Caco-2 (cell line): ENCODE data around the gene SLC4A5. TPM values are rescaled to one million over a fixed set of nuclear protein-coding genes. Genes with fewer than 3 reads are reported as not detected.

Experiments
- BruUV-seq: library from RNA; stranded (reverse); fragments of 400-500 nt; replicated peaks from 2 replicates; lab custom pipeline; 2021; lab: Mats Ljungman, UMichigan
- CTCF ChIA-PET: fragments of 300-600 bp; sonication (Branson Sonifier 250); formaldehyde crosslinking; loops from one replicate; lab custom pipeline; 2022; ENCODE audit warnings: antibody characterized with exemption; lab: Charles Lee
- POLR2A ChIA-PET: fragments of 300-600 bp; sonication (Branson Sonifier 250); formaldehyde crosslinking; loops from one replicate; lab custom pipeline; 2022; ENCODE audit warnings: antibody characterized with exemption; lab: Charles Lee
- DNase-seq, 2 experiments: peaks; one replicate each; pipeline versions ENCODE4 v3.0.0 to v3.0.0-alpha.2; 2020 to 2022
- H3K27me3 ChIP-seq: replicated peaks from 2 replicates; pipeline ENCODE4 v1.6.0; 2011; ENCODE audit warnings: low read length; ENCODE audit not compliant: control insufficient read depth, insufficient read depth
- H3K36me3 ChIP-seq: 2 replicates; pipeline ENCODE4 v1.5.1; 2011; ENCODE audit warnings: low read length; ENCODE audit not compliant: control insufficient read depth, insufficient read depth
- H3K4me1 ChIP-seq: fragments of 250-450 bp; sonication (Bioruptor Pico); 2 replicates; pipeline ENCODE4 v1.5.1; 2020; ENCODE audit warnings: mild to moderate bottlenecking
- H3K4me3 ChIP-seq: 2 replicates; pipeline ENCODE4 v1.5.1; 2011; ENCODE audit warnings: low read depth, mild to moderate bottlenecking, control low read depth, low read length
- H3K9me3 ChIP-seq: fragments of 250-450 bp; sonication (Bioruptor Pico); 2 replicates; pipeline ENCODE4 v1.5.1; 2020; ENCODE audit warnings: mild to moderate bottlenecking, moderate library complexity
- H3K27ac Mint-ChIP-seq: one replicate; pipeline ENCODE4 v1.8.0; 2022; ENCODE audit warnings: mixed read lengths; ENCODE audit not compliant: unreplicated experiment
- H3K27me3 Mint-ChIP-seq: one replicate; pipeline ENCODE4 v1.8.0; 2022; ENCODE audit warnings: mixed read lengths; ENCODE audit not compliant: insufficient read depth, unreplicated experiment
- H3K36me3 Mint-ChIP-seq: one replicate; pipeline ENCODE4 v1.8.0; 2022; ENCODE audit warnings: mild to moderate bottlenecking, mixed read lengths; ENCODE audit not compliant: insufficient read depth, unreplicated experiment
- H3K4me1 Mint-ChIP-seq: one replicate; pipeline ENCODE4 v1.8.0; 2022; ENCODE audit warnings: low read depth, mixed read lengths; ENCODE audit not compliant: unreplicated experiment
- H3K4me3 Mint-ChIP-seq: one replicate; pipeline ENCODE4 v1.8.0; 2022; ENCODE audit warnings: mild to moderate bottlenecking, moderate library complexity, mixed read lengths; ENCODE audit not compliant: unreplicated experiment
- H3K9me3 Mint-ChIP-seq: one replicate; pipeline ENCODE4 v1.8.0; 2022; ENCODE audit warnings: mixed read lengths; ENCODE audit not compliant: unreplicated experiment
- intact Hi-C: fragments of 100-400 bp; cut with micrococcal nuclease; formaldehyde crosslinking; loops from one replicate; pipeline ENCODE4 v1.10.0; 2022; ENCODE audit not compliant: unreplicated experiment
- total RNA-seq: library from RNA; stranded (reverse); gene quantifications from 2 replicates; pipeline ENCODE4 v1.2.3, GENCODE V29; 2022
- TF ChIP-seq, protein P1 (sequence below), 2 experiments: fragments of 200-600 bp in 1 of 2; IDR thresholded peaks; 1 replicate in 1 of 2; 2 replicates in 1 of 2; pipeline versions ENCODE4 v1.5.1 to v1.8.0; 2011 to 2022; ENCODE audit warnings: antibody characterized with exemption in 1 of 2, control low read depth in 1 of 2, inconsistent platforms in 1 of 2, low read depth in 1 of 2, low read length in 1 of 2, mild to moderate bottlenecking in 1 of 2, moderate library complexity in 1 of 2; ENCODE audit not compliant: insufficient read depth in 1 of 2, severe bottlenecking in 1 of 2, unreplicated experiment in 1 of 2

The SLC4A5 gene
- total RNA-seq, 1 experiment from 2014 or later = 2.2 TPM

DNA sequence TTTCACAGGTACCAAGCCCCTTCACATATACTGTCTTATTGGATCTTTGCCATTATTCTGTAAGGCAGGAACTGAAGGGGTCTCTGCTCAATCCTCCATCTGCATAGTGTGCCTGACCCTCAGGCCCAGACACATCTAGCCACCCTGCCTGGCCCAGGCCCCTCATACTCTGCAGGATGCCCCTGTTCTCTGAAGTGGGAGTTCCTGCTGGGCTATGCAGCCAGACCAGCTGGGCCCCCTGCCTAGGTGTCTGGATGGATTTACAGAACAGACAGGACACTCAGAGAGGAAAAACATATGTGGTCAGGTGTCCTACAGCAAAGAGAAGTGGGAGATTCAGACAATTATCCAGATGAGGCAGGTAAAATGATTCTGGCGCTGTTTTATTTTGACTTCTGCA, 42.0 kb downstream of the SLC4A5 start:
- H3K9me3 Mint-ChIP-seq = peaks cover 9% of the 10 kb centered on the region
- H3K4me3 Mint-ChIP-seq = no peak overlapping the region
- DNase-seq = no peak
- no peaks in the 10 kb centered on the region for H3K27me3 ChIP-seq
- intact Hi-C loops = no loop called here
- H3K36me3 Mint-ChIP-seq = no peaks in the 10 kb centered on the region
- no peaks in the 10 kb centered on the region for H3K27me3 Mint-ChIP-seq
- no peaks in the 10 kb centered on the region for H3K4me1 ChIP-seq
- H3K9me3 ChIP-seq = peaks cover 7% of the 10 kb centered on the region
- POLR2A ChIA-PET = no interaction called here
- H3K36me3 ChIP-seq = no peaks in the 10 kb centered on the region
- CTCF ChIA-PET = no interaction called here
- H3K4me3 ChIP-seq = no peak overlapping the region
- BruUV-seq = no TSS peak
- H3K4me1 Mint-ChIP-seq = no peaks in the 10 kb centered on the region
- TF ChIP-seq, protein P1, sequence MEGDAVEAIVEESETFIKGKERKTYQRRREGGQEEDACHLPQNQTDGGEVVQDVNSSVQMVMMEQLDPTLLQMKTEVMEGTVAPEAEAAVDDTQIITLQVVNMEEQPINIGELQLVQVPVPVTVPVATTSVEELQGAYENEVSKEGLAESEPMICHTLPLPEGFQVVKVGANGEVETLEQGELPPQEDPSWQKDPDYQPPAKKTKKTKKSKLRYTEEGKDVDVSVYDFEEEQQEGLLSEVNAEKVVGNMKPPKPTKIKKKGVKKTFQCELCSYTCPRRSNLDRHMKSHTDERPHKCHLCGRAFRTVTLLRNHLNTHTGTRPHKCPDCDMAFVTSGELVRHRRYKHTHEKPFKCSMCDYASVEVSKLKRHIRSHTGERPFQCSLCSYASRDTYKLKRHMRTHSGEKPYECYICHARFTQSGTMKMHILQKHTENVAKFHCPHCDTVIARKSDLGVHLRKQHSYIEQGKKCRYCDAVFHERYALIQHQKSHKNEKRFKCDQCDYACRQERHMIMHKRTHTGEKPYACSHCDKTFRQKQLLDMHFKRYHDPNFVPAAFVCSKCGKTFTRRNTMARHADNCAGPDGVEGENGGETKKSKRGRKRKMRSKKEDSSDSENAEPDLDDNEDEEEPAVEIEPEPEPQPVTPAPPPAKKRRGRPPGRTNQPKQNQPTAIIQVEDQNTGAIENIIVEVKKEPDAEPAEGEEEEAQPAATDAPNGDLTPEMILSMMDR (IDR thresholded peaks at IDR 0.05; ENCODE audit: insufficient read depth in 1 of 2, low read depth in 1 of 2, low read length in 1 of 2, severe bottlenecking in 1 of 2, unreplicated experiment in 1 of 2) = no peak
- H3K27ac Mint-ChIP-seq = no peak overlapping the region

DNA sequence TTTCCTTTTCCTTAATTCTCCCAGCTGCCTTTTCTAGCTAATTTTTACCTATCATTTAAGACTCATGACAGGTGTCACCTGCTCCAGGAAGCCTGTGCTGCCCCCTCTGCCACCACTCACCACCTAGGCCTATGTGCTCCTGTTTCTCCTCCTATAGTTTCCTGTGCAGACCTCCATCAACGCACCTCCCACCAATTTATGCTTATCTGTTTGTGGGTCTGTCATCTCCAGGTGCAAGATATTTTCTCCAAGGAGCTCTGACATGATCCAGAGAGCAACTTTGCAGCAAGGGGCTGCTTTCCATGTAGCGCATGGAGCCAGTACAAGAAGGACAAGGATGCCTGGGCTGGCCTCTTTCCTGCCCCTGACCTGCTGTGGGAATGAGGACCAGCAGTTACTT, 42.7 kb downstream of the SLC4A5 start:
- Mint-ChIP-seq H3K4me1 (no peaks in the 10 kb centered on the region), H3K4me3 (no peak overlapping the region)
- CTCF ChIA-PET = no interaction called here

DNA sequence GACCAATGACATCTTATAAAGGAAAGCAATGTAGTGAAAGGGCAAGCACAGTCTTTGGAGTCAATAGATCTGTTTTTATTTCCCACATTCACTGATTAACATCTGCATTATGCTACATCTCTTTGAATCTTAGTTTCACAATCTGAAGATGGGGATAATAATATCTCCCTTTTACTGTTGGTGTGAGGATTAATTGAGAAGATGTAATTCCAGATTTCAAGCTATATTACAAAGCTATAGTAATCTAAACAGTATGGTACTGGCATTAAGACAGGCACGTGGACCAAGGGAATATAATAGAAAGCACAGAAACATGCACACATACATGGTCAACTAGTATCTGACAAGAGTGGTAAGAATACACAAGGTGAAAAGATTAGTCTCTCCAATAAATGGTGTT, 45.3 kb downstream of the SLC4A5 start:
- no peaks in the 10 kb centered on the region for H3K27me3 ChIP-seq
- TF ChIP-seq, protein P1 (IDR thresholded peaks at IDR 0.05; ENCODE audit: insufficient read depth in 1 of 2, low read depth in 1 of 2, low read length in 1 of 2, severe bottlenecking in 1 of 2, unreplicated experiment in 1 of 2) = no peak
- H3K27me3 Mint-ChIP-seq = no peaks in the 10 kb centered on the region
- H3K36me3 ChIP-seq = no peaks in the 10 kb centered on the region
- no peak overlapping the region for H3K27ac Mint-ChIP-seq
- H3K4me3 Mint-ChIP-seq = no peak overlapping the region
- CTCF ChIA-PET = no interaction called here
- peaks cover 8% of the 10 kb centered on the region for H3K4me1 ChIP-seq
- POLR2A ChIA-PET = no interaction called here
- BruUV-seq = no TSS peak
- no peaks in the 10 kb centered on the region for H3K36me3 Mint-ChIP-seq
- intact Hi-C loops = no loop called here
- H3K9me3 ChIP-seq = peaks cover 7% of the 10 kb centered on the region
- peaks cover 9% of the 10 kb centered on the region for H3K9me3 Mint-ChIP-seq
- H3K4me1 Mint-ChIP-seq = peaks cover 11% of the 10 kb centered on the region
- no peak overlapping the region for H3K4me3 ChIP-seq
- no peak for DNase-seq

More for the DNA sequence above, 42.7 kb downstream of the SLC4A5 start:
- Histone ChIP-seq H3K36me3 (no peaks in the 10 kb centered on the region), H3K27me3 (no peaks in the 10 kb centered on the region), H3K4me3 (no peak overlapping the region), H3K9me3 (peaks cover 7% of the 10 kb centered on the region), H3K4me1 (no peaks in the 10 kb centered on the region)
- BruUV-seq = no TSS peak
- peaks cover 9% of the 10 kb centered on the region for H3K9me3 Mint-ChIP-seq
- no peak overlapping the region for H3K27ac Mint-ChIP-seq
- no peak for DNase-seq
- TF ChIP-seq, protein P1 (IDR thresholded peaks at IDR 0.05; ENCODE audit: insufficient read depth in 1 of 2, low read depth in 1 of 2, low read length in 1 of 2, severe bottlenecking in 1 of 2, unreplicated experiment in 1 of 2) = no peak
- intact Hi-C loops = no loop called here
- H3K27me3 Mint-ChIP-seq = no peaks in the 10 kb centered on the region
- POLR2A ChIA-PET = no interaction called here
- no peaks in the 10 kb centered on the region for H3K36me3 Mint-ChIP-seq
